Adrenal gland (tissue), 12 donors: ENCODE measurements around the gene DYRK1A. TPM values are rescaled to one million over a fixed set of nuclear protein-coding genes. Genes with fewer than 3 reads are reported as not detected.

Source experiments
- DNase-seq, 7 donors: peaks; one replicate each; pipeline ENCODE4 v3.0.0-alpha.2; 2019 to 2020
- H3K27ac ChIP-seq, 5 donors: fragments of 200-600 bp; sonication (generic) in 4 of 5; 1 replicate in 3 of 5; 2 replicates in 2 of 5; pipeline versions ENCODE4 v1.5.1 to v1.8.0; 2016 to 2020; ENCODE audit warnings: mild to moderate bottlenecking in 1 of 5
- H3K27me3 ChIP-seq: fragments of 200-600 bp; 2 replicates; pipeline ENCODE4 v1.8.0; 2021
- H3K36me3 ChIP-seq, 2 donors: fragments of 200-600 bp; replicated peaks in 1 of 2; 1 replicate in 1 of 2; 2 replicates in 1 of 2; pipeline versions ENCODE4 v1.5.1 to v1.8.0; 2018 to 2022
- H3K4me1 ChIP-seq, 2 donors: fragments of 200-600 bp; replicated peaks in 1 of 2; 1 replicate in 1 of 2; 2 replicates in 1 of 2; pipeline versions ENCODE4 v1.5.1 to v1.8.0; 2018 to 2021
- H3K4me3 ChIP-seq, 4 donors: fragments of 200-600 bp; sonication (generic) in 3 of 4; one replicate each; pipeline ENCODE4 v1.5.1; 2016 to 2018
- H3K9me3 ChIP-seq, 3 donors: fragments of 200-600 bp; sonication (generic) in 1 of 3; replicated peaks in 1 of 3; 1 replicate in 2 of 3; 2 replicates in 1 of 3; pipeline versions ENCODE4 v1.5.1 to v1.8.0; 2016 to 2021
- POLR2A ChIP-seq, 2 donors: fragments of 450-650 bp; IDR thresholded peaks; one replicate each; pipeline ENCODE4 v1.6.1; 2017; ENCODE audit warnings: antibody characterized with exemption in 2 of 2, mild to moderate bottlenecking in 2 of 2, moderate library complexity in 1 of 2
- WGBS, 4 donors: extraction: QIAGEN DNeasy Blood & Tissue Kit in 2 of 4; methylation state at CpG; one replicate each; pipeline versions ENCODE4 v1.1.5 to v1.1.7; 2013 to 2017; 5-methylcytosine and 5-hydroxymethylcytosine counted together
- intact Hi-C, 2 donors: fragments of 100-400 bp; cut with DNase I; formaldehyde crosslinking; loops; one replicate each; pipeline versions ENCODE4 v1.14.1 to v1.15.0; 2022 to 2023
- polyA plus RNA-seq, 3 donors: library from polyadenylated mRNA; stranded (reverse); fragments of 200-250 nt in 2 of 3; fragments of 350-450 nt in 1 of 3; fragmentation: Illumina TruSeq in 1 of 3; extraction: RNeasy Lipid Tissue Mini Kit (QIAGEN cat#74804) in 1 of 3; gene quantifications; one replicate each; pipeline ENCODE4 v1.2.3, GENCODE V29; 2013 to 2014
- total RNA-seq, 9 donors: library from RNA; depleted of rRNA in 4 of 9; stranded (reverse); fragments of >200 nt in 4 of 9; fragments of 120-200 nt in 1 of 9; fragmentation: NEBNext Ultra II Directional in 1 of 9; extraction: Animal tissue kit (Norgen Biotek cat#: 25700) in 1 of 9; gene quantifications; one replicate each; pipeline versions ENCODE4 v1.1.0 to v1.2.4, GENCODE V29; 2013 to 2023
- TF ChIP-seq, protein P1 (sequence below), 6 experiments: fragments of 450-650 bp in 4 of 6; fragments of 200-600 bp in 2 of 6; sonication (generic) in 1 of 6; IDR thresholded peaks; 1 replicate in 5 of 6; 2 replicates in 1 of 6; pipeline versions ENCODE4 v1.5.1 to v1.8.0; 2016 to 2021; ENCODE audit warnings: antibody characterized with exemption in 6 of 6, mild to moderate bottlenecking in 2 of 6, moderate library complexity in 1 of 6
- donor health status: healthy with polysubstance abuse.
- donor health status: Bipolar disorder and iron deficiency.
- donor health status: DM: yes; HTN: yes; CAD: no.
- donor health status: DM: no; HTN: no; CAD: no.
- donor health status: DM: no; HTN: no; CAD: no.
- donor health status: DM: yes; HTN: yes; CAD: no.

DYRK1A gene
- total and polyA plus RNA-seq, 12 donors: 23.6 to 92.3 (median 57.7) TPM

DNA sequence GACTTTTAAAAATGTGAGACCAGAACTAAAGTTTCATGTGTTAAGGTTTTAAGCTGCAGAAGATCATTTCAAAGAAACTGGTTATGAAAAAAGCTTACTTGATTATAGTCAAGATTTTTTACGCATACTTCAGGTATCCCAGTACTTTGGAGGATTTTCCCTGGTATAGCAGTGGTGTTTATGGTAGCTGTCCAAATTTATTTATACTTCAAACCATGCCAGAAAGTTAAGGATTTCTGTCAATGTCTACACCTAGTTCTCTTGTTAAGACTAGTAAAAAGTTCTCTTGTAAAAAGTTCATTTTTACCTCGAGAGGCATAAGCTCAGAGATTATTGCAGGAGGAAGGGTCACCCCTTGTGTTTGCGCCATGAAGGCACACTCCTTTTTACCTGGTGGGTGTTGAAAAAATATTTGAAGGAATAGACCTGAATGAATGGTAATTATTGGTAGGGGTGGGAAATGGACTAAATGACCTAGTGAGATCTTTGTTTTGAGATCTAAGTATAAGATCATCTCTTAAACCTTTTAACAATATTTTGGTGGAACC lies 2.8 kb downstream of the DYRK1A start:
- peaks cover 38 to 65% of the 10 kb centered on the region in 2 donors for H3K4me1 ChIP-seq
- DNase-seq: no peak
- H3K9me3 ChIP-seq: no peaks in the 10 kb centered on the region
- TF ChIP-seq, protein P1, sequence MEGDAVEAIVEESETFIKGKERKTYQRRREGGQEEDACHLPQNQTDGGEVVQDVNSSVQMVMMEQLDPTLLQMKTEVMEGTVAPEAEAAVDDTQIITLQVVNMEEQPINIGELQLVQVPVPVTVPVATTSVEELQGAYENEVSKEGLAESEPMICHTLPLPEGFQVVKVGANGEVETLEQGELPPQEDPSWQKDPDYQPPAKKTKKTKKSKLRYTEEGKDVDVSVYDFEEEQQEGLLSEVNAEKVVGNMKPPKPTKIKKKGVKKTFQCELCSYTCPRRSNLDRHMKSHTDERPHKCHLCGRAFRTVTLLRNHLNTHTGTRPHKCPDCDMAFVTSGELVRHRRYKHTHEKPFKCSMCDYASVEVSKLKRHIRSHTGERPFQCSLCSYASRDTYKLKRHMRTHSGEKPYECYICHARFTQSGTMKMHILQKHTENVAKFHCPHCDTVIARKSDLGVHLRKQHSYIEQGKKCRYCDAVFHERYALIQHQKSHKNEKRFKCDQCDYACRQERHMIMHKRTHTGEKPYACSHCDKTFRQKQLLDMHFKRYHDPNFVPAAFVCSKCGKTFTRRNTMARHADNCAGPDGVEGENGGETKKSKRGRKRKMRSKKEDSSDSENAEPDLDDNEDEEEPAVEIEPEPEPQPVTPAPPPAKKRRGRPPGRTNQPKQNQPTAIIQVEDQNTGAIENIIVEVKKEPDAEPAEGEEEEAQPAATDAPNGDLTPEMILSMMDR (IDR thresholded peaks at IDR 0.05): no peak
- no peak for TF ChIP-seq POLR2A (IDR thresholded peaks at IDR 0.05)
- H3K27ac ChIP-seq: peak overlapping the region in 3 of 5 donors; percentile 100
- H3K27me3 ChIP-seq: no peaks in the 10 kb centered on the region
- WGBS, 4 donors: 31 to 46% (median 34%) methylated on average over 3 of the region's 3 CpGs
- H3K36me3 ChIP-seq: no peaks in the 10 kb centered on the region
- peak overlapping the region in 1 of 4 donors; percentile 98 for H3K4me3 ChIP-seq
- intact Hi-C loops: loop anchor here in 1 of 2 donors (10.0 kb wide), 1 partner anchor 105 kb away; the partner anchor contains the start of gene VPS26C

DNA sequence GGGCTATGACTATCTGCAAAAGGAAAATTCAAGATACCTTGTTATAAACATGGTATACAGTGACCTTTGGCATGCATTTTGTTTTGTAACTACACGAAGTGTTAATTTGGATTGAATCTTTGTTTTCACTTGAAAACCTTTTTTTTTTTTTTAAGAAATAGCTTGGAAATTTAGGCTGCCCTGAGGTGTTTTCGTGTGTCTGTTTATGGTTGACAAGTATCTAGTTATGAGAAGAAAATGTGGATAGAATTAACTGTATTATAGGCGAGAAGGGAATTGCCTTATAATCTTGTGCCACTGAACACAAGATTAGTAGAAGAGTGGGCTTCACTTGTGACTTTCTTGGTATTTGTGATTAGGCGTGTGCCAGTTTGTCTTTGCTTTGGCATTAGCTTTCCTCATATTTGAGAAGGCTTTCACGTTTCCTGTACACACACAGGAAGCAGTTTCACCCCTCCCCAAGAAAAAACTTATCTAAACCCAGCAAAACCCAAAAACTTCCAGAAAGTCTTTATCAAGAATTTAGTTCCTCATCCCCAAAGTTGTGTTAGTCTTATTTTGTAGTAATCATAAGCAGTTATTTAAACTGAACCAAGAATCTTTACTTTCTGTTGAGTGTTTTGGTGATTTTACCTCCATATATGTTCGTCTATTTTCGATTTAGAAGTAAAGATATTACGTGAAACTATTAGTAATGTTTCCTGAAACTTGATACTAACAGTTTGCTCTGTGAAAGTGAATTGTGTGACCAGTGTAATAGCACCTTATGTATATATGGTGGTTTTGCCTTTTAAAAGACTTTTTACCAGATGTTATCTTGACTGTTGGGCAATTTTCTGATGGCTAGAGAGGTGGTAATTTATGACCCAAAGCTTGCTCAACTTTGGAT lies 3.8 kb downstream of the DYRK1A start:
- no peaks in the 10 kb centered on the region for H3K36me3 ChIP-seq
- TF ChIP-seq, protein P1 (IDR thresholded peaks at IDR 0.05): no peak
- no peak for TF ChIP-seq POLR2A (IDR thresholded peaks at IDR 0.05)
- no peaks in the 10 kb centered on the region for H3K9me3 ChIP-seq
- intact Hi-C loops: loop anchor here in 1 of 2 donors (10.0 kb wide), 1 partner anchor 74 kb away; no protein-coding TSS in a partner anchor
- no peaks in the 10 kb centered on the region for H3K27me3 ChIP-seq
- peaks cover 46 to 67% of the 10 kb centered on the region in 2 donors for H3K4me1 ChIP-seq
- 27 to 39% (median 29%) methylated on average over 8 of the region's 8 CpGs for WGBS, 4 donors
- peak overlapping the region in 4 of 5 donors; percentile 8 to 100 (median 48) for H3K27ac ChIP-seq
- DNase-seq: no peak
- H3K4me3 ChIP-seq: peak overlapping the region in 1 of 4 donors; percentile 98

DNA sequence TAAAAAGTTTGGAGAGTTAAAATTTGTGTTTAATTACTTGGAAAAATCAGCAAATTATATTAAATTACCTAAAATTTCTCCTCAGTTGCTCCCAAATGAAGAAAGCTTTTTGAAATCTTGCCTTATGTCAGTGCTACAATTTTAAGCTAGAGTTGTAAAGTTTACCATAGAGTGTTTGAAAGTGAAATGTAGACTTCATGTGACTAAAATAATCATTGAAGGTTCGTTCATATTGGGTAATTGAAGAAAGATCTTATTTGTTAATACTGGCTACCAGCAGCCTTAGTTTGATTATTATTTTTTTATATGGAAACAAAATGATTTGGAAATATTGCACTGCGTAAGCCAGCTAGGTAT lies 4.4 kb downstream of the DYRK1A start:
- intact Hi-C loops: loop anchor here in 1 of 2 donors (10.0 kb wide), 1 partner anchor 74 kb away; no protein-coding TSS in a partner anchor
- H3K4me1 ChIP-seq: peaks cover 50 to 73% of the 10 kb centered on the region in 2 donors

More for the DNA sequence above, 4.4 kb downstream of the DYRK1A start:
- no peak for DNase-seq
- 48 to 60% (median 55%) methylated on average over 2 of the region's 2 CpGs for WGBS, 4 donors
- Histone ChIP-seq H3K27ac (peak overlapping the region in 3 of 5 donors; percentile 48 to 100 (median 49)), H3K36me3 (no peaks in the 10 kb centered on the region), H3K27me3 (no peaks in the 10 kb centered on the region), H3K4me3 (peak overlapping the region in 1 of 4 donors; percentile 98), H3K9me3 (no peaks in the 10 kb centered on the region)
- TF ChIP-seq, protein P1 (IDR thresholded peaks at IDR 0.05): no peak
- TF ChIP-seq POLR2A (IDR thresholded peaks at IDR 0.05): no peak
